Vagina (tissue), 2 donors: Measurements from ENCODE around the gene IGFN1. TPM values are rescaled to one million over a fixed set of nuclear protein-coding genes. Genes with fewer than 3 reads are reported as not detected.

Experiments
- DNase-seq, 2 donors: peaks; one replicate each; pipeline ENCODE4 v3.0.0-alpha.2; 2017; ENCODE audit errors: extremely low spot score in 2 of 2
- H3K27ac ChIP-seq: fragments of 200-600 bp; sonication (generic); one replicate; pipeline ENCODE4 v1.5.1; 2019
- H3K27me3 ChIP-seq: fragments of 200-600 bp; sonication (generic); one replicate; pipeline ENCODE4 v1.5.1; 2019
- H3K36me3 ChIP-seq, 2 donors: fragments of 200-600 bp; sonication (generic); one replicate each; pipeline ENCODE4 v1.5.1; 2017 to 2019
- H3K4me1 ChIP-seq: fragments of 200-600 bp; sonication (generic); one replicate; pipeline ENCODE4 v1.5.1; 2019
- H3K4me3 ChIP-seq, 2 donors: fragments of 200-600 bp; sonication (generic); 1 replicate in 1 of 2; 2 replicates in 1 of 2; pipeline ENCODE4 v1.5.1; 2016 to 2019
- H3K9me3 ChIP-seq: fragments of 200-600 bp; sonication (generic); one replicate; pipeline ENCODE4 v1.5.1; 2019
- POLR2A ChIP-seq, 2 donors: fragments of 450-650 bp; IDR thresholded peaks; one replicate each; pipeline ENCODE4 v1.6.1; 2017; ENCODE audit warnings: antibody characterized with exemption in 2 of 2, mild to moderate bottlenecking in 2 of 2, moderate library complexity in 2 of 2
- POLR2AphosphoS5 ChIP-seq, 2 donors: sonication (generic); formaldehyde crosslinking; IDR thresholded peaks; one replicate each; pipeline ENCODE4 v1.9.0; 2017; ENCODE audit warnings: antibody characterized with exemption in 2 of 2, mild to moderate bottlenecking in 2 of 2, low read depth in 1 of 2; ENCODE audit not compliant: insufficient read depth in 1 of 2
- intact Hi-C: fragments of 100-400 bp; cut with DNase I; formaldehyde crosslinking; loops from one replicate; pipeline ENCODE4 v1.15.1; 2023
- total RNA-seq: library from RNA; depleted of rRNA; stranded (reverse); fragments of >200 nt; gene quantifications from one replicate; pipeline ENCODE4 v1.2.3, GENCODE V29; 2016
- TF ChIP-seq, protein P1 (sequence below), 3 experiments: fragments of 450-650 bp in 2 of 3; fragments of 200-600 bp in 1 of 3; sonication (generic) in 1 of 3; IDR thresholded peaks; one replicate each; pipeline ENCODE4 v1.5.1; 2017 to 2019; ENCODE audit warnings: antibody characterized with exemption in 3 of 3, mild to moderate bottlenecking in 2 of 3, moderate library complexity in 2 of 3

Gene IGFN1
- total RNA-seq, 1 donor from 2014 or later, result not detected

DNA sequence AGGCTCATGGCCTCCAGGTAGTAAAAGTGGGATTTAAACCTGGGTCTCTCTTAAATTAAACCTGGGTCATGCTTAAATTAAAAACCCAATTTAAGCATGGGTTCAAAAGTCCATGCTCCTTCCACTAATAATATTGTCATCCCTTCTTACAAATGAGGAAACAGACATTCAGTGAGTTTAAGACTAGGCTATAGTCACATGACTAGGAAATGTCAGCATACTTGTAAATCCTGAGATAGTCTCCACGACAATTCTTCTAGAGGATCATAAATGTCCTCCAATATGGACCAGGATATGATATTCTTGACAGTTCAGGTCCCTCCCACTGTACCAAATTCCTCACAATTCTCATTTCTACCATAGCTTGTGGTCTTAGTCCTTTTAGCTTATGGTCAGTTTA lies 10.5 kb upstream of the IGFN1 start:
- peaks cover 7% of the 10 kb centered on the region for H3K4me1 ChIP-seq
- no peaks in the 10 kb centered on the region for H3K36me3 ChIP-seq
- H3K27ac ChIP-seq, result no peak overlapping the region
- no peak overlapping the region for H3K4me3 ChIP-seq
- H3K27me3 ChIP-seq, result no peaks in the 10 kb centered on the region
- DNase-seq, result no peak
- H3K9me3 ChIP-seq, result no peaks in the 10 kb centered on the region
- TF ChIP-seq POLR2AphosphoS5 (IDR thresholded peaks at IDR 0.05; ENCODE audit: insufficient read depth in 1 of 2, low read depth in 1 of 2) (no peak), POLR2A (IDR thresholded peaks at IDR 0.05) (no peak)
- TF ChIP-seq, protein P1, sequence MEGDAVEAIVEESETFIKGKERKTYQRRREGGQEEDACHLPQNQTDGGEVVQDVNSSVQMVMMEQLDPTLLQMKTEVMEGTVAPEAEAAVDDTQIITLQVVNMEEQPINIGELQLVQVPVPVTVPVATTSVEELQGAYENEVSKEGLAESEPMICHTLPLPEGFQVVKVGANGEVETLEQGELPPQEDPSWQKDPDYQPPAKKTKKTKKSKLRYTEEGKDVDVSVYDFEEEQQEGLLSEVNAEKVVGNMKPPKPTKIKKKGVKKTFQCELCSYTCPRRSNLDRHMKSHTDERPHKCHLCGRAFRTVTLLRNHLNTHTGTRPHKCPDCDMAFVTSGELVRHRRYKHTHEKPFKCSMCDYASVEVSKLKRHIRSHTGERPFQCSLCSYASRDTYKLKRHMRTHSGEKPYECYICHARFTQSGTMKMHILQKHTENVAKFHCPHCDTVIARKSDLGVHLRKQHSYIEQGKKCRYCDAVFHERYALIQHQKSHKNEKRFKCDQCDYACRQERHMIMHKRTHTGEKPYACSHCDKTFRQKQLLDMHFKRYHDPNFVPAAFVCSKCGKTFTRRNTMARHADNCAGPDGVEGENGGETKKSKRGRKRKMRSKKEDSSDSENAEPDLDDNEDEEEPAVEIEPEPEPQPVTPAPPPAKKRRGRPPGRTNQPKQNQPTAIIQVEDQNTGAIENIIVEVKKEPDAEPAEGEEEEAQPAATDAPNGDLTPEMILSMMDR (IDR thresholded peaks at IDR 0.05), result no peak
- intact Hi-C loops, result no loop called here

DNA sequence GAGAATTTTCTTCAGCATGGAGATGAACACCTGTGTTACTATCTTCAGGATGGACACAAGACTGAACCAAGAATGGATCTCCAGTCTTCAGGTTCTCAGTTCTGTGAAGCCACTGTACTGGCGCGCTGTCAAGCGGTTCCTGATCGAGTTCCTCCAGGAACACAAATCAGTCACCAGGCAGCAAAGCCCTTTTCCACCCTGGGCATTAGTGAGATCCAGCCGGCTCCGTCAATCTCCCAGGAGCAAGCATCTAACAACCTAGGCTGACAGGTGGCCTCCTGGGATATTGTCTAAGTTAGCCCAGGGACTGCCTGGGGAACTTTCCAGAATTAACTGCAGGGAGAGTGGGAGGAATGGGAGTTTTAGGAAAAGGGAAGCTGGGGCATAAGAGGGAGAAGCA lies 9.7 kb upstream of the IGFN1 start:
- Histone ChIP-seq H3K4me3 (no peak overlapping the region), H3K4me1 (peaks cover 7% of the 10 kb centered on the region), H3K36me3 (no peaks in the 10 kb centered on the region), H3K27ac (no peak overlapping the region), H3K27me3 (no peaks in the 10 kb centered on the region), H3K9me3 (no peaks in the 10 kb centered on the region)
- no peak for TF ChIP-seq POLR2AphosphoS5 (IDR thresholded peaks at IDR 0.05; ENCODE audit: insufficient read depth in 1 of 2, low read depth in 1 of 2)
- TF ChIP-seq POLR2A (IDR thresholded peaks at IDR 0.05), result no peak
- TF ChIP-seq, protein P1 (IDR thresholded peaks at IDR 0.05), result no peak
- intact Hi-C loops, result no loop called here
- DNase-seq, result no peak

DNA sequence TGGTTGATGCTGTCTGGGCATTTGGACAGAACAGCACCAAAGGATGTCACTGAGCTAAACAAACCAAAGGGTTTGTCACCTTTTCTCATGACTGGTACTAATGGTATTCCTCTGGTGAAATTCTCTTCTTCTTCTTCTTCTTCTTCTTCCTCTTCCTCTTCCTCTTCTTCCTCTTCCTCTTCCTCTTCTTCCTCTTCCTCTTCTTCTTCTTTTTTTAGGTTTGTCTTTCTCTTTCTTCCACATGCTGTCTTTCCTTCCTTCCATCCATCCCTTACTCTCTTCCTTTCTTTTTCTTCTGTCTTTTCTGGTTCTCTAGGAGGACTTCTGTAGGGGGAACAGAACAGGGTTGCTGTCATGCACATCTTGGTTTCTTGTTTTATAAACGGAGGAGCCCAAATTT lies 9.3 kb upstream of the IGFN1 start:
- Histone ChIP-seq H3K36me3 (no peaks in the 10 kb centered on the region), H3K27ac (no peak overlapping the region), H3K9me3 (no peaks in the 10 kb centered on the region), H3K4me1 (peaks cover 7% of the 10 kb centered on the region), H3K4me3 (no peak overlapping the region), H3K27me3 (no peaks in the 10 kb centered on the region)
- no peak for DNase-seq
- intact Hi-C loops, result no loop called here
- no peak for TF ChIP-seq POLR2AphosphoS5 (IDR thresholded peaks at IDR 0.05; ENCODE audit: insufficient read depth in 1 of 2, low read depth in 1 of 2)
- TF ChIP-seq POLR2A (IDR thresholded peaks at IDR 0.05), result no peak
- TF ChIP-seq, protein P1 (IDR thresholded peaks at IDR 0.05), result no peak

DNA sequence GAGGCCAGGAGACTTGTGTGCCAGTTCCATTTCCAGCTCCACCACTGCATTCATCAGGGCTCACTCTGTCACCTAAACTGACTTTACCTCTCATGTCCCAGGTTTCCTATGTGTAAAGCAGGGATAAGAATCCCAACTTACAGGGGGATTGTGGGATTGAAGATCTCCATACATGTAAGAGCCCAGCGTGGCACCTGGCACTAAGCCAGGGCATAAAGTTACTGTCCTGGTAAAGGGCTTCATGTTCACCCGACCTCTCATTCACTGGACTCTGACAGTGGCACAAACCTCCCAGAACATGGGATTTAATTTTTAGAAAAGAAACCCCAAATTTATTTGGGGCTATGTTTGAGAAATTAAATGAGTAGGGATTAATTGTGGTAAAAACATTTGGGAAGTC lies 8.9 kb upstream of the IGFN1 start:
- intact Hi-C loops, result no loop called here
- TF ChIP-seq POLR2A (IDR thresholded peaks at IDR 0.05), result no peak
- TF ChIP-seq POLR2AphosphoS5 (IDR thresholded peaks at IDR 0.05; ENCODE audit: insufficient read depth in 1 of 2, low read depth in 1 of 2), result no peak
- TF ChIP-seq, protein P1 (IDR thresholded peaks at IDR 0.05), result no peak
- no peak overlapping the region for H3K27ac ChIP-seq
- no peak for DNase-seq
- no peaks in the 10 kb centered on the region for H3K27me3 ChIP-seq
- peaks cover 7% of the 10 kb centered on the region for H3K4me1 ChIP-seq
- H3K36me3 ChIP-seq, result no peaks in the 10 kb centered on the region
- no peaks in the 10 kb centered on the region for H3K9me3 ChIP-seq
- no peak overlapping the region for H3K4me3 ChIP-seq

DNA sequence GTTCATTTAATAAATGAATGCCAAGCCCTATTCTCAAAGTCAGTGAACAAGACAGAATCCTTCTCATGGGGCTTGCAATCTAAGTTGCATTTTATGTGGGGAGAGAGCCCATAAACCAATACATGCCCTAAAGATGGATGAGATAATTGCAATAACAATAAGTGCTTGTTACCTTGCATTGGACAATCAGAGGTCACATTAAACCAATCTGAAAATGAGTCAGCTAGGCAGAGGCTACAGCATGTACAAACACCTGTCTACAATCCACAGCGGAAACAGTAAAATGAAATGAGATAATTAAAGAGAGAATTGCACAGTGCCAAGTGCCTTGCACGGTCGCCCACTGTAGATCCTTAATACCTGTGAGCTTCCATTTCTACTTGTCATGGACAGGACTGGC lies 7.4 kb upstream of the IGFN1 start:
- Histone ChIP-seq H3K4me1 (peaks cover 7% of the 10 kb centered on the region), H3K4me3 (no peak overlapping the region), H3K27me3 (no peaks in the 10 kb centered on the region), H3K9me3 (no peaks in the 10 kb centered on the region), H3K27ac (no peak overlapping the region), H3K36me3 (no peaks in the 10 kb centered on the region)
- intact Hi-C loops, result no loop called here
- no peak for DNase-seq
- no peak for TF ChIP-seq POLR2AphosphoS5 (IDR thresholded peaks at IDR 0.05; ENCODE audit: insufficient read depth in 1 of 2, low read depth in 1 of 2)
- TF ChIP-seq, protein P1 (IDR thresholded peaks at IDR 0.05), result no peak
